Ramos (cell line): Measurements from ENCODE around the gene AGMO.
"Not testable (repeated sequence)": the region's sequence is repeated elsewhere in the genome, so short reads cannot be mapped to it uniquely, and the experiment has no call there.

Experiments
- in situ Hi-C: fragments of 300-500 bp; cut with MboI; formaldehyde crosslinking; loops from one replicate; pipeline ENCODE4 v1.14.3; 2022; ENCODE audit warnings: low sequenced_read_pairs; ENCODE audit not compliant: unreplicated experiment

The AGMO gene

DNA sequence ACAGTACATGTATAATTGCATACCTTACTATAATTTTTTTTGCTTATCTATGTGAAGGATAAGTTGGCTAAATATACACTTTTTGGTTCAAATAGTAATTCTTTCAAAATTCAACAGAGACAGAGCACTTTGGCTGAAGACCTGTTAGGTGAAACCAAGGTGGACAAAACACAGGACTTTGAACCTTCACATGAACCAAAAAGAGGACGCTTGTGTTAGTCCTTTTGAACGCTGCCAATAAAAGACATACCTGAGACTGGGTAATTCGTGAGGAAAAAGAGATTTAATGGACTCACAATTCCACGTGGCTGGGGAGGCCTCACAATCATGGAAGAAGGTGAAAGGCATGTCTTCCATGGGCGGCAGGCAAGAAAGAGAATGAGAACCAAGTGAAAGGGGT lies 4.7 kb upstream of the AGMO start:
- in situ Hi-C loops = no loop called here

DNA sequence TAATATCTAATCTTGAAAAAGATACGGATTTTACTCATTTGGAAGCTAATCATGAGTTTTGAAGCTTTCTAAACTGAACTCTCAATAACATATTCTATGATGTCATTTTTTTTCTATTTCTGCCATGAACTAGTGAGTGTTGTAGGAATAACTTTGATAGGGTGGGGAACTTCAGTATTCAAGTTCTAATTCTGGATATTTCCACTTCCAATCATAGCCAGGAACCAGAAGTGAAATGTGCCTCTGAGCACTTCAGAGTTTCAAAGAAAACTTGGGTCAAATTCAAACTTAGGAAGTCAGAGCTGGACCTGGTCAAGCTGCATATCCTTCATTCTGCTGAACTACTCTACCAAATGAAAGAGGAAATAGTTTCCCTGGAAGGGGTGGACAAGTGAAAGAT lies 847 bp downstream of the AGMO start:
- in situ Hi-C loops = no loop called here

DNA sequence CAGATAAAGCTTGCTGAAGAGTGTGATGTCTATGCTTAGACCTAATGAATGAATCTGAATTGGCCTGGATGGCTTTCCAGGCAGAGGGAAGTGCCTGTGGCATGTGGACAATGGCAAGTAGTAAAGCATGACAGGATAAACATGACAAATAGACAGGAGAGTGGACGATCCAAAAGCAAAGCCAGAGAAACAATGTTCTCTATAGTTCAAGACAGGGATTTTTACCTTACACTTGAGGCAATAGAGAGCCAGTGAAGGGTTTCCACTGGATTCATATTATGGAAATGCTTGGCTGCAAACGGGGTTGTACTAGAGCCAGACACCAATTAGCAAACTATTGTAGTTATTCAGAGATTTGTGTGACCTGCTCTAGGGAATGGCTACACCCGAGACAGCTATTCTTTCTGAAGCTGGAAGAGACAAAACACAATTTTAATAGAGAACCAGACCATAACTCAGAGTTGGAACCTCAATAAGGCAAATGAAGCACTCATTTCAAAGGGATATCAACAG lies 2.3 kb downstream of the AGMO start:
- in situ Hi-C loops = no loop called here

DNA sequence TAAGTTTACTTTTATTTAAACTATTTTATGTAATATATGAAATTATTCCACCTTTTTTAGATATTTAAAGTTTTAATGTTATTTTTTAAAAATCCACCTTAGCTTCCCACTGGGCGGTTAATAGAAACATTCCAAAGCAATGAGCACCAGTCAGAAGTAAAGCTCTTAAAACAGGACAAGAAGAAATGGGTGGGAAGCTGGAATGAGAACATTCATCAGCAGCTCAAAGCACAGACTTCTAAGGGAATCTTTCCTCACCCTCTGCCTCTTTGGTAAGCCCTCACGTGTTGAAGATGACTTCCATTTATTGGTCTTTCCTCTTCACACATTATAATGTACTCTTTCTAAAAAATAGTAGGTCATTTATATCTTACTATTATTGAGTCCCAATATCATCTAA lies 3.1 kb downstream of the AGMO start:
- in situ Hi-C loops = no loop called here

DNA sequence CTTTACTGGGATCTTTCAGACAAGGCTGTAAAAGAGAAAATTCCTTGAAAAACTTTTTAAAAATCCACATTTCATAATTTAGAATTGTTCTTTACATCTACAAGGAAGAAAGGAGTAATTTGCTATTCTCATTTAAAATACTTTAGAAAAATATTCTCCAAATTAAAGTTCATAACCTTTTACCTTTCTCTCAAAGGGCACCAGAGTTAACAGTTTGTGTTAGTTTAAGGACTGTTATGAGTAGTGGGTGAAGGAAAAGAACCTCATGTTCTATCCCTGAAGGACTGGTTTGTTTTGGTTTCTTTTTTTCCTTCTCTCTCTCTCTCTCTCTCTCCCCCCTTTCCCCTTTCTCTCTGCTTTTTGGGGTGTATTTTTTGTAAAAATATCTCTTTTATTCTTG lies 4.1 kb downstream of the AGMO start:
- in situ Hi-C loops = no loop called here

DNA sequence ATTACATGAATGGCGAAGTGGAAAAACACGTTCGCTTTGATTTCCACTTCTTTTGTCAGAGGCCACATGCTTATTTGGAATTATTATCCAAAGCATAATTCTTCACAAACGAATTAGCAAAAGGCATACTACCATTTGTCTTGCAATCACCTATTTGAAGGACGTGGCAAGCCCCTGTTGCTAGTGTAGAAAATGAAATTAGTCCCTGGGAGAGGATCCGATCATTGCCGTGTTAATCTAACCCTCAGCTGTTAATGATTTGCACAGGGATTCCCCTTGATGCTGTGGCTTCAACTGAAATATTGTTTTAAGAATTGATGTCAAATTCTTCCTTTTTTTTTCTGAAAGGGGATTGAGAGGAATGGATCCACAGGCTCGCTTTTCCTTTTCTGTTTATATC lies 4.6 kb downstream of the AGMO start:
- in situ Hi-C loops = no loop called here

DNA sequence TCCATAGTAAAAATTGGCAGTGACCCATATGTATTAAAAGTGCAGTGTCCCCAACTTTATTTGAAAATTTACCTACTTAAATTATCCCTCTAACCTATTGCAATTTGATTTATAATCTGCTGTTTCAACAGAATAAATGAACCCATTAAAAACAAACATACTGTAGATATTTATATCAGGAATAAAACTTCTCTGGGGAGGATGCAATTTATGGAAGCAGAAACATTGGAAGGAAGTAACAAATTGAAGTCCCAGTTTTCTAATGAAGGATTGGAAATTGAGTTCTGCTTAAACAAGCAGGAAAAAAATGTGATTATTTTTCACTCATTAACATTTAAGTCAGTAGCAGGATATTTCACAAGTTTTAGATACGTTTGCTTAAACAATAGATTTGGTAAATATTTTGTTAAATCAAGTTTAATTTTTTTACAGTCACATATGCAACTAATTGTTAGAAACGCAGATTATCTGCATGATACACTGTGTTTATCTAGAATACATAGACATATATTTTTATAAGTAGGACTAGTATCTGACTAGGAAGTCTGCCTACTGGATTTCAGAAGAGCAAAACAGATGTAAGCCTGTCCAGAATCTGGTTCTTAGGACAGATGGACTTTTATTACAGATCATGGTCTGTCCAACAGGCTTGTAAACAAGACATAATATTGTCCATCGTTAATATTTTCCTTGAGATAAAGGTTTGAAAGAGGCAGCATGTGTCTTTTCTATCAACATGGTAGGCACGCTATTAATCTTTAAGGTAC lies 5.3 kb downstream of the AGMO start:
- in situ Hi-C loops = no loop called here

DNA sequence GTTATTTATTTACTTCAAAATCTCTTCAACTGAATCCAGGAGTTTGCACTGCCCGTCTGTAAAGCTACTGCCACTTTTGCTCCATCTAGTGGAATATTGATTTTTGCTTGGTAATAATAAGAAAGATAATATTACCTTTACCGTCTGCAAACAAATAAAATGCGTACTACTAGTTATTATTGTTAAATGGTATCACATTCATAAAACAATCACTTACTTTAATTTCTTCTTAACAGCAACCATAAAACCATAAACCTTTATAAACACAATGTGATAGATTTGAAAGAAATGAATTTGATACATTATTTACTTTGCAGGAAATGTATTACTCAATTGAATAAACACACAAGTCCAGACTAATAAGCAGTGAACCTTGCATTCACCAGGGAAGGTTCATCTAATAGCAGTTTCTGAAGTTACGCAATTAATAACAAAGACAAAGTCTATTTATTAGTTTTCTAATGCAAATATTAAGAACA lies 6.4 kb downstream of the AGMO start:
- in situ Hi-C loops = no loop called here

DNA sequence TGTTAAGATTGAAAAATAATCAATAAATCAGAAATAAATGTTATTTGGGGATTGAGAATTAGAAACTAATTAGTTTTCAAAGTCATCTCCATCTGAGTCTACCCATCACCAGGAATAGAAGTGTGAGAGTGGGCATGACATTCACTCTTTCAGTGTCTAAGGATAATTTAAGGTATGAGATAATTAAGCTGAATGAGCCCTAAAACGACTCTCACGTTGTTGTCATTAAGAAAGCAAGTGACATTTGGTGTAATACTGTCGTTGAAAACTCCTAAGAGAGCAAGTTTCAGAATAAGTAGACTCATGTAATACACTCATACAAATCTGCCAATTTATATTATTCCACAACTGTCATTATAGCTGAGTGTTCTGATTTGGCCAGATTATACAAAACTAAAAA lies 7.1 kb downstream of the AGMO start:
- in situ Hi-C loops = no loop called here

DNA sequence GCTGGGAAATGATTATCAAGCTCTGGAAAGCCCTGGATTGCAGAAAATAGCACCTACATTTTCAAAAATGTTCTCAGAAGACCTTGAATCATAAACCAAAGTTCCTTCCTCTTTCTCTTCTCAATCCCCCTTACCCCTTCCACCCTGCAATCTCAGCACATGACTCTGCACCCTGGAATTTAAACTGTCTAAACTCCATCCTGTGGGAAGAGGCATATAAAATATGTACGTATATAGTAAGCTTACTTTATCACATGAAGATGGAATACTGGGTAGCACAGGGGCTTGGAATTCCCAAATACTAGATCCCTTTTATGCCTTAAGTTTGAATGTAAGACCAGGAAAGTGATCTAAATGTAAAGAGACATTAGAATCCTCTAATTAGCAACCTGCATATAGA lies 7.7 kb downstream of the AGMO start:
- in situ Hi-C loops = no loop called here

DNA sequence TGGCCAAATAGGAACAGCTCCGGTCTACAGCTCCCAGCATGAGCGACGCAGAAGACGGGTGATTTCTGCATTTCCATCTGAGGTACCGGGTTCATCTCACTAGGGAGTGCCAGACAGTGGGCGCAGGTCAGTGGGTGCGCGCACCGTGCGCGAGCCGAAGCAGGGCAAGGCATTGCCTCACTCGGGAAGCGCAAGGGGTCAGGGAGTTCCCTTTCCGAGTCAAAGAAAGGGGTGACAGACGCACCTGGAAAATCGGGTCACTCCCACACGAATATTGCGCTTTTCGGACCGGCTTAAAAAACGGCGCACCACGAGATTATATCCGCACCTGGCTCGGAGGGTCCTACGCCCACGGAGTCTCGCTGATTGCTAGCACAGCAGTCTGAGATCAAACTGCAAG lies 14.5 kb downstream of the AGMO start:
- in situ Hi-C loops = not testable (repeated sequence)

DNA sequence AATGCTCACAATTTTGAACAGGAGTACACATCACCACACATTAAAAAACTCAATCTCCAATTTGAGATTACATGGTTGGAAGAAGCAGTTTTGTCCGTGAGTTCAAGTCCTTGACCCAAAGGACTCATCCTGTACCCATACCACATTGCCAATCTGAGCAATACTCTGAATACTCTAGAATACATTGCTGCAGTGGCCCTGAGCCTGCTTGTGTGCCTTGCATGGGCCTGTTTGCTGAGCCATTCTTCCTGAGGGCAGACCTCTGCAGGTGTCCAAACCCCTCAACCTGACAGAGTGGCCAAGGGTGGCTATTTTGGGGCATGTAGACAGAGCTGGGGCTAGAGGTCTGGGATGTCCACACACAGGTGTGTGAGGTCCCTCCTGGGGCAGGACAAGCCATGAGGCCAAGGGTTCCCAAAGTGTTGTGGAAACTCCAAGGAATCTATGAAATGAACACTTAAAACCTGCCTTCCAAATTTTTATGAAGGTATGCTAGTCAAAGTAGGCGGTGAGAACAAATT lies 15.5 kb downstream of the AGMO start:
- in situ Hi-C loops = no loop called here

DNA sequence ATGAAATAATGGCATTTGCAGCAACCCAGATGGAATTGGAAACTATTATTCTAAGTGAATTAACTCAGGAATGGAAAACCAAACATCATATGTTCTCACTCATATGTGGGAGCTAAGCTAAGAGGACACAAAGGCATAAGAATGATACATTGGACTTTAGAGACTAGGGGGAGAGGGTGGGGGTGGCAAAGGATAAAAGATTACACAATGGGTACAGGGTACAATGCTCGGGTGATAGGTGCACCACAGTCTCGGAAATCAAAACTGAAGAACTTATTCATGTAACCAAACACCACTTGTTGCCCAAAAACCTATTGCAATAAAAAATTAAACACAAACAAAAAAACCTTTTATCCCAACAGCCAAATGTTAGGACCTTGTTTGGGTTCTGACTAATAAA lies 17.8 kb downstream of the AGMO start:
- in situ Hi-C loops = no loop called here

DNA sequence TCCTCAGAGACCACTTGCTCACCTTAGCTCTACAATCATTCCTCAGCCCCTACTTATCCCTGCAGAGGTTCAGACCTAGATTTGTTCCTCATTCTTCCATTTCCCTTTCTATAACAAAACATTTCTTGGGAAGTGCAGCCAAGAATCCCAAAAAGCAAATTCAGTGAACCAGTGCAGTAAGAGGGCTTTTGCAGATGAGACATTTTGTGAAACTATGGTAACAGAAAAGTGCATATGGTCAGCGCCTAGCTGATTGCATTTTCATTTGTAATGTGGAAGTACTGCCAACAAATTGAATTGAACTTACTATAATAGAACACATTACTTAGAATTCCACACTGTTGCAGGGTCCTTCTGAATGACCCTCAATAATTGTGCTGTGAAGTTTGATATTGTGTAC lies 18.6 kb downstream of the AGMO start:
- in situ Hi-C loops = no loop called here

DNA sequence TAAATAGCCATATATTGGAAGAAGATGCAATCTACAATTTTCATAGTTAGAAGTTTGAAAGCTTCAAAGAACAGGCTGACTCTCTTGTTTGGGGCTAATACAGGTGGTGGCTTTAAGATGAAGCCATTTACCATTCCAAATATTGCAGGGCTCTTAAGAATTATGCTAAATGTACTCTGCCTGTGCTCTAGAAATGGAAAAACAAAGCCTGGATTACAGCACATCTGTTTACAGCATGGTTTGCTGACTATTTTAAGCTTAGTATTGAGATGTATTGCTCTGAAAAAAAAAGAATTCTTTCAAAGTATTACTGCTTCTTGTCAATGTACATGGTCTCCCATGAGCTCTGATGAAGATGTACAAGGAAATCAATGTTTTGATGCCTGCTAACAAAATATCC lies 34.2 kb downstream of the AGMO start:
- in situ Hi-C loops = no loop called here

DNA sequence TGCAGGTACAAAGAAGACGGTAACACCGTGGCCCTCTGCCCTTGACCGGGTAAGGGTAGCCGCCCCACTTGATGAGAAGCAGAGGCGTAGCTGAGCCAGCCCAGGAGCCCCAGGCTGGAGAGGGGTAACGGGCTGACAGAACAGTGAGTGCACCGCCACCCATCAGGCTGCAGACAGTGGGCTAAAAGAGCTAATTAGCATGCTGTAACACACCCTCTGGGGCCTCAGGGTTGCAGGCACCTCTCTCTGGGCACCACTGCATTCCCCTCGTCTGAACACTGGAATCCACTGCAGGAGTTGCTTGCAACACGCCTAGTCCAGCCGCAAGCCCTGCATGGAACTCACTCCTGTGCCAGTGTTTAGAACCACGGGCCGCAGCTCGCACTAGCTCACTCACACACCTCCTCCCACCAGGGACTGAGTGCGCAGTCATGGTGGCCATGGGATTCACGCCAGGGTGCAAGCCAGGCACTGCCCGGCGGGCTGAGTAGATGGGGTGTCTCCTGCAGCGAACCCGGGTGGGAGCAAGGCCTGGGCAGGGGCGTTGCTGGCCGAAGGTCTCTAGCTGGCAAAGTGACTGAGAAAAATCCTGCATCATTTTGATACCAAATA lies 36.1 kb downstream of the AGMO start:
- in situ Hi-C loops = no loop called here

DNA sequence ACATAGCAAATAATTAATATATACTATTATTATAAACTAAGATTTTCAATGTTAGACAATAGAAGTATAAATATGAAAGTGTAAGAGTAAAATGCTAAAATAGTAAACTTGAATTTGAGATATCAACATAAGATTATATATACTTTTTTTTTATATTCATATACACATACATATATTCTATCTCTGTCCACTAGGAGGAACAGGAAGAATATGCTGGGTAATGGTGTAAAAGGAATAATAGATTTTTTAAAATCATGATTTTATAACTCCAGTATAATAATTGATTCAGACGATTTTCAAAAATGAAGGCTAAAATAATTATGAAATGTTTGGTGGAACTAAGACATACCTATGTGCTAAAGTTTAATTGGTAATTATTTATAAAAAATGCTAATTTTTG lies 37.7 kb downstream of the AGMO start:
- in situ Hi-C loops = no loop called here

DNA sequence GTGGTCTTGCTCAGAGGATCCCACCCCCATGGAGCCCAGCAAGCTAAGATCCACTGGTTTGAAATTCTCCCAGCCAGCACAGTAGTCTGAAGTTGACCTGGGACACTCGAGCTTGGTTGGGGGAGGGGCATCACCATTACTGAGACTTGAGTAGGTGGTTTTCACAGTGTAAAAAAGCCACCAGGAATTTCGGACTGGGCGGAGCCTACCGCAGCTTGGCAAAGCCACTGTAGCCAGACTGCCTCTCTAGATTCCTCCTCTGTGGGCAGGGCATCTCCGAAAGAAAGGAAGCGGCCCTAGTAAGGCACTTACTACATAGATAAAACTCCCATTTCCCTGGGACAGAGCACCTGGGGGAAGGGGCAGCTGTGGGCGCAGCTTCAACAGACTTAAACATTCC lies 44.0 kb downstream of the AGMO start:
- in situ Hi-C loops = not testable (repeated sequence)

DNA sequence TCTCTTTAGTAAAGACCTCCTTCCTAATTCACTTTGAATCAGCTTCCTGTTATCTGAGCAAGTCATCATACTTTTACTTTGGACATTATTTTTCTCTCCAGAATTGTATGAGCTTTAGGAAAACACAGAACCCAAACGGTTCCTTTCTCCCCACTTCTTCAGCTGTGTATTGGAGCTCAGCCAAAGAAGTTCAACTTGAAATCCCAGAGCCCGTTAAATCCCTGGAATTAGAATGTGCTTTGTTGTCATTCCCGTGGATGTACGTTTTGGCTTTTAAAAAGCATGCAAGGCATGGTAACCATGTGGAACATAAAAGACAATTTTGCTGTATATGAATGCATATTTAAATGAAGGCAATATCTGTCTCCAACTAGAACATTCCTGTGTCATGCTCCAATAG lies 46.6 kb downstream of the AGMO start:
- in situ Hi-C loops = no loop called here

DNA sequence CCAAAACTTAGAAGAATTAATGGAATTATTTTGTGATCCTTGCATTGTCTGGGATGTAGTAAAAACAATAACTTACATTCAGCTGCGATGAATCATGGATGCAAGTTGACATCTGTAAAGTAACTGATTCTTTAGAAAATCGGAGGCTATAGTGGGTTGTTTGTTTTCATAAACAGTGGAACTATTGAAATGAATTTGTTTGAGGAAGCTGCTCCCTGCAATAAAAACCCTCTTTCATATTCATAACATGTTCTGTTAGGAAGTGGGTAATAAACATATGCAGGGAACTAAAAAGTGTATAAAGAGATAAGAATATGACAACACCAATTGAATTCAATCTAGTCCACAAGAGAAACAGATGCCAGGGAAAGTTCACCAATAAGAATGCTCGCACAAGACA lies 53.6 kb downstream of the AGMO start:
- in situ Hi-C loops = no loop called here

DNA sequence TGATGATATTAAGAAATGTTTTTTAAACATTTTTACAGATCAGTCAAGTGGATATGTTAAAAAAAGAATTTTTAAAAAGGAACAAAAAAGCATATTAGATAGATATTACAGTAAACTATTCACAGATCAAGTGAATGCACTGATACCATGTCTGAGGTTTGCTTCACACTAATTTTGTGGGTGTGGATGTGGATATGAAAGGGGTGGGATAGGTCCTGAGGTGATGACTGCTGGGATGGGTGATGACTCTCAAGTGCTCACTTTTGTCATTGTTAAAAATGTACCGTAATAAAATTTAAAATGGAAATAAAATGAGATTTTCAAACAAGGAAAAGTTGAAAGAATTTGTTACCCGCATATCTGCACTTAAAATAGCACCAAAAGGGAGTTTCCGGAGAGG lies 54.1 kb downstream of the AGMO start:
- in situ Hi-C loops = no loop called here

DNA sequence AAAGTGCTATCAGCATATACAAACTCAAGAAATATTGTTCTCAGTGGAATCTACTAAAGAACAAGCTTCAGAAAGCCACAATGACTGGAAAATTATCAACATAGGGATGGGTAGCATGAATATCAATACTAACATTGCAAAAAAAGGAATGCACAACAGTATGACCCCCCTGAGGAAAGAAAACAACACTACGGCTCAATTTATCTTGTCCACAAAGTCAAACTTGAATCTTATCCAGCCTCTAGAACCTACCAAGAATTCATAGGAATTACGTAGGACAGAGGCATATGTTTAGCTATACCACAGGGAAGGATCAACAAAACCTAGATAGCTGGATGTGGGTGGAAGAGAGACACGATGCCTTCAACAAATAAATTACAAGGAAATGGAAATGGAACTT lies 54.6 kb downstream of the AGMO start:
- in situ Hi-C loops = no loop called here
